Stimulated activated CD8-positive, alpha-beta memory T cell treated with anti-CD3 and anti-CD28 coated beads, Interleukin-15, amount 100 ng/mL, for 48 hours (primary cell): ENCODE data around the gene PIK3C2A.

Source experiments
- DNase-seq, 2 donors: peaks; one replicate each; pipeline ENCODE4 v3.0.0-alpha.2; 2020; ENCODE audit warnings: low read depth in 2 of 2

The PIK3C2A gene

DNA sequence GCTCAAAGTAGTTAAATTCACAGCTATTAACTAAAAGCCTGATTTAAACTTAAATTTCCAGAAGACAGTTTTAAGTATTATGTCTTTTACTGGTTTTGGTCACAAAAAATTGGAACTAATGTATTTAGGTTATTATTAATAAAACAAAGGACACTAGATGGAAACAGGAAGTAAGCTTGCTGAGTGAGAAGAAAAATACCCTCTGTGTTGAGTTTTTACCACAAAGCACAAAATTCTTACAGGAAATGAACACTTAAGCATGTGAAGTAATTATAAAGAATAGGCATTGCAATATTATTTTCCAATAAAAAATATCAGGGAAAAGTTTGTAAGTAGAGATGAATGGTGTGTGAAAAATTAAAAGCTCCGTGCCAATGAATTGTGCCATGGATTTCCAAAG is 46.3 kb downstream of the PIK3C2A start:
- DNase-seq: no peak

DNA sequence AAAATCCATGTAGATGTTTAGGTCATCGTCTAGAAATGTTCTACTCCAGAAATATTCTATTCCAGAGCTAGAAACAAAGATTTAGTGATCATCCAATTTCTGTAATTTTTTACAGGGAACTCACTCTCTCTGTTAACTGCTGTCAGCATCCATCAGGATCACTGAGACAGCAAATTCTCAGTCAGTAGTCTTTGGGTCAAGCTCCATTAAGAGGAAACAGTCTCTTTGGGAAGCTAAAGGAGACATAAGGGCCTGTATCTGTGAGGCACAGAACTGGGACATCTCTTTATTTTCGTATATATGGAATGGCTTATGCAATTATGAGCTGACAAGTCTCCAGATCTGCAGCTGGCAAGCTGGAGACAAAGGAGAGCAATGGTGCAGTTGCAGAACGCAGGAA is 48.3 kb downstream of the PIK3C2A start:
- DNase-seq: no peak
